ENCODE results near the gene GTF3C2.

Gene GTF3C2

GRCh38 chr2:27316655-27317412 lies 39.7 kb downstream of the GTF3C2 start:
- H3K4me1 Mint-ChIP-seq (ENCODE audit: low read depth): peaks cover 9% of the 10 kb centered on the region
- H3K27ac Mint-ChIP-seq: no peak overlapping the region
- no peaks in the 10 kb centered on the region for H3K9me3 Mint-ChIP-seq
- H3K36me3 Mint-ChIP-seq (ENCODE audit: low read depth): peaks cover 9% of the 10 kb centered on the region
- no peaks in the 10 kb centered on the region for H3K27me3 Mint-ChIP-seq
- H3K4me3 Mint-ChIP-seq: no peak overlapping the region

GRCh38 chr2:27315122-27315521 lies 41.4 kb downstream of the GTF3C2 start:
- no peaks in the 10 kb centered on the region for H3K27me3 Mint-ChIP-seq
- H3K27ac Mint-ChIP-seq: no peak overlapping the region
- no peak overlapping the region for H3K4me3 Mint-ChIP-seq
- no peaks in the 10 kb centered on the region for H3K4me1 Mint-ChIP-seq (ENCODE audit: low read depth)
- H3K9me3 Mint-ChIP-seq: no peaks in the 10 kb centered on the region
- peaks cover 12% of the 10 kb centered on the region for H3K36me3 Mint-ChIP-seq (ENCODE audit: low read depth)

GRCh38 chr2:27314709-27315108 lies 41.9 kb downstream of the GTF3C2 start:
- Mint-ChIP-seq H3K27me3 (no peaks in the 10 kb centered on the region), H3K4me1 (ENCODE audit: low read depth) (no peaks in the 10 kb centered on the region), H3K9me3 (no peaks in the 10 kb centered on the region), H3K27ac (no peak overlapping the region), H3K36me3 (ENCODE audit: low read depth) (peaks cover 15% of the 10 kb centered on the region), H3K4me3 (no peak overlapping the region)

- H3K4me1 Mint-ChIP-seq (ENCODE audit: low read depth): no peaks in the 10 kb centered on the region
- no peaks in the 10 kb centered on the region for H3K9me3 Mint-ChIP-seq
- no peak overlapping the region for H3K4me3 Mint-ChIP-seq
- peaks cover 19% of the 10 kb centered on the region for H3K36me3 Mint-ChIP-seq (ENCODE audit: low read depth)
- no peak overlapping the region for H3K27ac Mint-ChIP-seq
- H3K27me3 Mint-ChIP-seq: no peaks in the 10 kb centered on the region
Measured at GRCh38 chr2:27313882-27314645, 42.5 kb downstream of the GTF3C2 start.

GRCh38 chr2:27312152-27312551 lies 44.4 kb downstream of the GTF3C2 start:
- peaks cover 24% of the 10 kb centered on the region for H3K36me3 Mint-ChIP-seq (ENCODE audit: low read depth)
- peaks cover 2% of the 10 kb centered on the region for H3K27me3 Mint-ChIP-seq
- H3K27ac Mint-ChIP-seq: no peak overlapping the region
- H3K4me3 Mint-ChIP-seq: no peak overlapping the region
- H3K4me1 Mint-ChIP-seq (ENCODE audit: low read depth): peaks cover 2% of the 10 kb centered on the region
- no peaks in the 10 kb centered on the region for H3K9me3 Mint-ChIP-seq

- Mint-ChIP-seq H3K27ac (no peak overlapping the region), H3K4me3 (no peak overlapping the region), H3K36me3 (ENCODE audit: low read depth) (peaks cover 24% of the 10 kb centered on the region), H3K9me3 (no peaks in the 10 kb centered on the region), H3K27me3 (peaks cover 15% of the 10 kb centered on the region), H3K4me1 (ENCODE audit: low read depth) (peaks cover 7% of the 10 kb centered on the region)
Measured at GRCh38 chr2:27309651-27310050, 46.9 kb downstream of the GTF3C2 start.

- peaks cover 7% of the 10 kb centered on the region for H3K4me1 Mint-ChIP-seq (ENCODE audit: low read depth)
- peaks cover 20% of the 10 kb centered on the region for H3K27me3 Mint-ChIP-seq
- H3K9me3 Mint-ChIP-seq: no peaks in the 10 kb centered on the region
- peak within 1 kb of the TSS; percentile 35 for H3K4me3 Mint-ChIP-seq
- H3K36me3 Mint-ChIP-seq (ENCODE audit: low read depth): peaks cover 24% of the 10 kb centered on the region
- H3K27ac Mint-ChIP-seq: no peak within 1 kb of the TSS
Measured at GRCh38 chr2:27308359-27308881, 48.1 kb downstream of the GTF3C2 start, which contains the start of gene UCN. Gene UCN (minus strand): TSS chr2:27308445. CDS start chr2:27307895, 550 bp downstream.

GRCh38 chr2:27307545-27308358 lies 48.8 kb downstream of the GTF3C2 start:
- no peak overlapping the region for H3K27ac Mint-ChIP-seq
- H3K36me3 Mint-ChIP-seq (ENCODE audit: low read depth): peaks cover 24% of the 10 kb centered on the region
- peak overlapping the region; percentile 35 for H3K4me3 Mint-ChIP-seq
- peaks cover 11% of the 10 kb centered on the region for H3K4me1 Mint-ChIP-seq (ENCODE audit: low read depth)
- no peaks in the 10 kb centered on the region for H3K9me3 Mint-ChIP-seq
- H3K27me3 Mint-ChIP-seq: peaks cover 20% of the 10 kb centered on the region

- Mint-ChIP-seq H3K4me1 (ENCODE audit: low read depth) (peaks cover 13% of the 10 kb centered on the region), H3K27me3 (peaks cover 20% of the 10 kb centered on the region), H3K9me3 (no peaks in the 10 kb centered on the region), H3K27ac (no peak overlapping the region), H3K4me3 (peak overlapping the region; percentile 35), H3K36me3 (ENCODE audit: low read depth) (peaks cover 21% of the 10 kb centered on the region)
Measured at GRCh38 chr2:27307287-27307544, 49.3 kb downstream of the GTF3C2 start.

GRCh38 chr2:27306573-27307286 lies 49.8 kb downstream of the GTF3C2 start:
- Mint-ChIP-seq H3K27me3 (peaks cover 20% of the 10 kb centered on the region), H3K9me3 (no peaks in the 10 kb centered on the region), H3K4me1 (ENCODE audit: low read depth) (peaks cover 13% of the 10 kb centered on the region), H3K4me3 (peak overlapping the region; percentile 41), H3K27ac (no peak overlapping the region), H3K36me3 (ENCODE audit: low read depth) (peaks cover 19% of the 10 kb centered on the region)

GRCh38 chr2:27306136-27306535 lies 50.4 kb downstream of the GTF3C2 start:
- peaks cover 20% of the 10 kb centered on the region for H3K27me3 Mint-ChIP-seq
- no peak overlapping the region for H3K4me3 Mint-ChIP-seq
- H3K27ac Mint-ChIP-seq: no peak overlapping the region
- H3K4me1 Mint-ChIP-seq (ENCODE audit: low read depth): peaks cover 13% of the 10 kb centered on the region
- no peaks in the 10 kb centered on the region for H3K9me3 Mint-ChIP-seq
- peaks cover 13% of the 10 kb centered on the region for H3K36me3 Mint-ChIP-seq (ENCODE audit: low read depth)

GRCh38 chr2:27305516-27305915 lies 51.0 kb downstream of the GTF3C2 start:
- Mint-ChIP-seq H3K27ac (no peak overlapping the region), H3K27me3 (peaks cover 20% of the 10 kb centered on the region), H3K4me3 (no peak overlapping the region), H3K36me3 (ENCODE audit: low read depth) (peaks cover 12% of the 10 kb centered on the region), H3K9me3 (no peaks in the 10 kb centered on the region), H3K4me1 (ENCODE audit: low read depth) (peaks cover 13% of the 10 kb centered on the region)

- Mint-ChIP-seq H3K27me3 (peaks cover 20% of the 10 kb centered on the region), H3K36me3 (ENCODE audit: low read depth) (peaks cover 9% of the 10 kb centered on the region), H3K27ac (no peak overlapping the region), H3K4me3 (no peak overlapping the region), H3K4me1 (ENCODE audit: low read depth) (peaks cover 13% of the 10 kb centered on the region), H3K9me3 (no peaks in the 10 kb centered on the region)
Measured at GRCh38 chr2:27304488-27305240, 51.9 kb downstream of the GTF3C2 start.
